IMR-90 (cell line): ENCODE results near the gene PCDHGA7.
"Not testable (repeated sequence)": the region's sequence is repeated elsewhere in the genome, so short reads cannot be mapped to it uniquely, and the experiment has no call there.

Experiments
- BHLHE40 ChIP-seq: fragments of 150-350 bp; IDR thresholded peaks from 2 replicates; pipeline ENCODE4 v1.6.1; 2016; ENCODE audit warnings: mild to moderate bottlenecking, low read depth, low read length
- CEBPB ChIP-seq: IDR thresholded peaks from 2 replicates; pipeline ENCODE4 v1.6.1; 2012; ENCODE audit warnings: low read depth, low read length, improper control_type of control experiment
- CHD1 ChIP-seq: IDR thresholded peaks from 2 replicates; pipeline ENCODE4 v1.6.1; 2012; ENCODE audit warnings: low read depth, low read length, improper control_type of control experiment
- FOS ChIP-seq: fragments of 150-350 bp; IDR thresholded peaks from 2 replicates; pipeline ENCODE4 v1.6.1; 2016; ENCODE audit warnings: low read depth, low read length
- MAZ ChIP-seq: IDR thresholded peaks from 2 replicates; pipeline ENCODE4 v1.6.1; 2012; ENCODE audit warnings: low read depth, mild to moderate bottlenecking, low read length, improper control_type of control experiment, moderate library complexity, borderline replicate concordance
- MXI1 ChIP-seq: IDR thresholded peaks from 2 replicates; pipeline ENCODE4 v1.6.1; 2012; ENCODE audit warnings: low read depth, mild to moderate bottlenecking, low read length, moderate library complexity, borderline replicate concordance
- NFE2L2 ChIP-seq: fragments of 150-350 bp; IDR thresholded peaks from 2 replicates; pipeline ENCODE4 v1.6.1; 2016; ENCODE audit warnings: low read depth, mild to moderate bottlenecking, low read length
- POLR2A ChIP-seq: IDR thresholded peaks from 2 replicates; pipeline ENCODE4 v1.6.1; 2012; ENCODE audit warnings: mild to moderate bottlenecking, low read depth, low read length
- RAD21 ChIP-seq: IDR thresholded peaks from 2 replicates; pipeline ENCODE4 v1.6.1; 2012; ENCODE audit warnings: low read length, improper control_type of control experiment
- RCOR1 ChIP-seq: IDR thresholded peaks from 2 replicates; pipeline ENCODE4 v1.6.1; 2012; ENCODE audit warnings: mild to moderate bottlenecking, low read length, improper control_type of control experiment; ENCODE audit not compliant: insufficient replicate concordance
- SMC3 ChIP-seq: fragments of 150-350 bp; IDR thresholded peaks from 2 replicates; pipeline ENCODE4 v1.6.1; 2016; ENCODE audit warnings: low read depth, mild to moderate bottlenecking, antibody characterized with exemption, low read length, moderate library complexity
- TF ChIP-seq, protein P1 (sequence below): conservative IDR thresholded peaks from 2 replicates; pipeline ENCODE4 v1.5.1; 2012; ENCODE audit warnings: mild to moderate bottlenecking, low read depth, low read length, improper control_type of control experiment
- TF ChIP-seq, protein P2 (sequence below): fragments of 150-350 bp; IDR thresholded peaks from 2 replicates; pipeline ENCODE4 v1.6.1; 2017; ENCODE audit warnings: mild to moderate bottlenecking, antibody characterized with exemption, low read length, low read depth
- TF ChIP-seq, protein P3 (sequence below): fragments of 150-350 bp; IDR thresholded peaks from 2 replicates; pipeline ENCODE4 v1.6.1; 2016; ENCODE audit warnings: low read depth, mild to moderate bottlenecking, low read length, moderate library complexity, borderline replicate concordance

DNA sequence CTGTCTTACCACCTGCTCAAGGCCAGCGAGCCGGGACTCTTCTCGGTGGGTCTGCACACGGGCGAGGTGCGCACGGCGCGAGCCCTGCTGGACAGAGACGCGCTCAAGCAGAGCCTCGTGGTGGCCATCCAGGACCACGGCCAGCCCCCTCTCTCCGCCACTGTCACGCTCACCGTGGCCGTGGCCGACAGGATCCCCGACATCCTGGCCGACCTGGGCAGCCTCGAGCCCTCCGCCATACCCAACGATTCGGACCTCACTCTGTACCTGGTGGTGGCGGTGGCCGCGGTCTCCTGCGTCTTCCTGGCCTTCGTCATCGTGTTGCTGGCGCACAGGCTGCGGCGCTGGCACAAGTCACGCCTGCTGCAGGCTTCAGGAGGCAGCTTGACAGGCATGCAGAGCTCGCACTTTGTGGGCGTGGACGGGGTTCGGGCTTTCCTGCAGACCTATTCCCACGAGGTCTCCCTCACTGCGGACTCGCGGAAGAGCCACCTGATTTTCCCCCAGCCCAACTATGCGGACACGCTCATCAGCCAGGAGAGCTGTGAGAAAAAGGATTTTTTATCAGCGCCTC, 41.7 kb upstream of the PCDHGA7 start:
- TF ChIP-seq, protein P1, sequence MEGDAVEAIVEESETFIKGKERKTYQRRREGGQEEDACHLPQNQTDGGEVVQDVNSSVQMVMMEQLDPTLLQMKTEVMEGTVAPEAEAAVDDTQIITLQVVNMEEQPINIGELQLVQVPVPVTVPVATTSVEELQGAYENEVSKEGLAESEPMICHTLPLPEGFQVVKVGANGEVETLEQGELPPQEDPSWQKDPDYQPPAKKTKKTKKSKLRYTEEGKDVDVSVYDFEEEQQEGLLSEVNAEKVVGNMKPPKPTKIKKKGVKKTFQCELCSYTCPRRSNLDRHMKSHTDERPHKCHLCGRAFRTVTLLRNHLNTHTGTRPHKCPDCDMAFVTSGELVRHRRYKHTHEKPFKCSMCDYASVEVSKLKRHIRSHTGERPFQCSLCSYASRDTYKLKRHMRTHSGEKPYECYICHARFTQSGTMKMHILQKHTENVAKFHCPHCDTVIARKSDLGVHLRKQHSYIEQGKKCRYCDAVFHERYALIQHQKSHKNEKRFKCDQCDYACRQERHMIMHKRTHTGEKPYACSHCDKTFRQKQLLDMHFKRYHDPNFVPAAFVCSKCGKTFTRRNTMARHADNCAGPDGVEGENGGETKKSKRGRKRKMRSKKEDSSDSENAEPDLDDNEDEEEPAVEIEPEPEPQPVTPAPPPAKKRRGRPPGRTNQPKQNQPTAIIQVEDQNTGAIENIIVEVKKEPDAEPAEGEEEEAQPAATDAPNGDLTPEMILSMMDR, result not testable (repeated sequence)
- not testable (repeated sequence) for TF ChIP-seq RAD21, POLR2A, SMC3, CEBPB, BHLHE40, FOS, NFE2L2, MAZ, CHD1, RCOR1, MXI1
- TF ChIP-seq, protein P2, sequence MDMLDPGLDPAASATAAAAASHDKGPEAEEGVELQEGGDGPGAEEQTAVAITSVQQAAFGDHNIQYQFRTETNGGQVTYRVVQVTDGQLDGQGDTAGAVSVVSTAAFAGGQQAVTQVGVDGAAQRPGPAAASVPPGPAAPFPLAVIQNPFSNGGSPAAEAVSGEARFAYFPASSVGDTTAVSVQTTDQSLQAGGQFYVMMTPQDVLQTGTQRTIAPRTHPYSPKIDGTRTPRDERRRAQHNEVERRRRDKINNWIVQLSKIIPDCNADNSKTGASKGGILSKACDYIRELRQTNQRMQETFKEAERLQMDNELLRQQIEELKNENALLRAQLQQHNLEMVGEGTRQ, result not testable (repeated sequence)
- TF ChIP-seq, protein P3, sequence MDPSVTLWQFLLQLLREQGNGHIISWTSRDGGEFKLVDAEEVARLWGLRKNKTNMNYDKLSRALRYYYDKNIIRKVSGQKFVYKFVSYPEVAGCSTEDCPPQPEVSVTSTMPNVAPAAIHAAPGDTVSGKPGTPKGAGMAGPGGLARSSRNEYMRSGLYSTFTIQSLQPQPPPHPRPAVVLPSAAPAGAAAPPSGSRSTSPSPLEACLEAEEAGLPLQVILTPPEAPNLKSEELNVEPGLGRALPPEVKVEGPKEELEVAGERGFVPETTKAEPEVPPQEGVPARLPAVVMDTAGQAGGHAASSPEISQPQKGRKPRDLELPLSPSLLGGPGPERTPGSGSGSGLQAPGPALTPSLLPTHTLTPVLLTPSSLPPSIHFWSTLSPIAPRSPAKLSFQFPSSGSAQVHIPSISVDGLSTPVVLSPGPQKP, result not testable (repeated sequence)
